Naive thymus-derived CD4-positive, alpha-beta T cell (primary cell): ENCODE data around the gene TAOK1. TPM values are rescaled to one million over a fixed set of nuclear protein-coding genes. Genes with fewer than 3 reads are reported as not detected.

Experiments
- ATAC-seq: fragments of 150-1000 bp; cut with Tn5 transposase; 2 replicates; pipeline ENCODE4 v1.10.0; 2021; ENCODE audit warnings: mild to moderate bottlenecking, moderate library complexity
- CTCF ChIA-PET: fragments of 350-600 bp; sonication (Branson Sonifier 250); formaldehyde crosslinking; loops from one replicate; lab custom pipeline; 2021; ENCODE audit warnings: antibody characterized with exemption; lab: Charles Lee
- POLR2A ChIA-PET: fragments of 350-600 bp; sonication (Branson Sonifier 250); formaldehyde crosslinking; loops from one replicate; lab custom pipeline; 2021; ENCODE audit warnings: antibody characterized with exemption, inconsistent platforms; lab: Charles Lee
- DNase-seq, 9 donors: peaks; one replicate each; pipeline versions ENCODE4 v3.0.0 to v3.0.0-alpha.2; 2020 to 2022; ENCODE audit warnings: mixed read lengths in 1 of 9
- H3K27ac ChIP-seq: one replicate; pipeline ENCODE4 v1.7.0; 2013; ENCODE audit warnings: mild to moderate bottlenecking, low read depth, low read length, moderate library complexity
- H3K27me3 ChIP-seq, 2 donors: one replicate each; pipeline ENCODE4 v1.7.0; 2013; ENCODE audit warnings: low read length in 2 of 2, mild to moderate bottlenecking in 2 of 2, moderate library complexity in 2 of 2; ENCODE audit not compliant: control insufficient read depth in 2 of 2, insufficient read depth in 2 of 2
- H3K36me3 ChIP-seq, 3 experiments: 1 replicate in 2 of 3; 2 replicates in 1 of 3; pipeline ENCODE4 v1.7.0; 2013; ENCODE audit warnings: low read length in 3 of 3, mild to moderate bottlenecking in 3 of 3, moderate library complexity in 1 of 3; ENCODE audit not compliant: insufficient read depth in 3 of 3, control insufficient read depth in 2 of 3
- H3K4me1 ChIP-seq, 2 donors: one replicate each; pipeline ENCODE4 v1.7.0; 2013; ENCODE audit warnings: low read length in 2 of 2, mild to moderate bottlenecking in 2 of 2, moderate library complexity in 1 of 2; ENCODE audit not compliant: control insufficient read depth in 2 of 2, insufficient read depth in 2 of 2
- H3K4me3 ChIP-seq: 2 replicates; pipeline ENCODE4 v1.7.0; 2013; ENCODE audit warnings: mild to moderate bottlenecking, low read length
- H3K9me3 ChIP-seq, 3 experiments: 1 replicate in 2 of 3; 2 replicates in 1 of 3; pipeline ENCODE4 v1.7.0; 2013; ENCODE audit warnings: low read length in 3 of 3; ENCODE audit not compliant: control insufficient read depth in 2 of 3
- H3K27ac Mint-ChIP-seq, 9 donors: one replicate each; pipeline ENCODE4 v1.8.0; 2020 to 2022; ENCODE audit warnings: mixed read lengths in 9 of 9, mild to moderate bottlenecking in 8 of 9, moderate library complexity in 5 of 9, inconsistent platforms in 2 of 9
- H3K27me3 Mint-ChIP-seq, 5 donors: one replicate each; pipeline ENCODE4 v1.8.0; 2021 to 2022; ENCODE audit warnings: mixed read lengths in 5 of 5, mild to moderate bottlenecking in 1 of 5
- H3K36me3 Mint-ChIP-seq, 5 donors: one replicate each; pipeline ENCODE4 v1.8.0; 2020 to 2022; ENCODE audit warnings: mixed read lengths in 5 of 5, mild to moderate bottlenecking in 3 of 5, inconsistent platforms in 1 of 5
- H3K4me1 Mint-ChIP-seq, 7 donors: one replicate each; pipeline ENCODE4 v1.8.0; 2020 to 2022; ENCODE audit warnings: mixed read lengths in 7 of 7, mild to moderate bottlenecking in 3 of 7, inconsistent platforms in 1 of 7
- H3K4me3 Mint-ChIP-seq, 10 donors: one replicate each; pipeline ENCODE4 v1.8.0; 2020 to 2022; ENCODE audit warnings: mild to moderate bottlenecking in 10 of 10, mixed read lengths in 10 of 10, moderate library complexity in 6 of 10, inconsistent platforms in 2 of 10
- H3K9me3 Mint-ChIP-seq, 11 donors: one replicate each; pipeline ENCODE4 v1.8.0; 2020 to 2022; ENCODE audit warnings: mixed read lengths in 11 of 11, mild to moderate bottlenecking in 4 of 11, inconsistent platforms in 1 of 11, moderate library complexity in 1 of 11
- intact Hi-C, 2 donors: fragments of 100-400 bp; cut with micrococcal nuclease; formaldehyde crosslinking; loops; one replicate each; pipeline ENCODE4 v1.15.1; 2023
- polyA plus RNA-seq, 2 donors: library from polyadenylated mRNA; unstranded; fragments of 300-500 nt; fragmentation: Illumina TruSeq; gene quantifications; one replicate each; pipeline ENCODE4 v1.2.3, GENCODE V29; 2021
- total RNA-seq, 6 experiments: library from RNA in 5 of 6; stranded (reverse) in 5 of 6; gene quantifications; 1 replicate in 5 of 6; 2 replicates in 1 of 6; pipeline ENCODE4 v1.2.3 and lab custom pipeline; 2021 to 2026

The TAOK1 gene
- total and polyA plus RNA-seq, 7 experiments from 2014 or later, result 2.2 to 70.1 (median 63.9) TPM

DNA sequence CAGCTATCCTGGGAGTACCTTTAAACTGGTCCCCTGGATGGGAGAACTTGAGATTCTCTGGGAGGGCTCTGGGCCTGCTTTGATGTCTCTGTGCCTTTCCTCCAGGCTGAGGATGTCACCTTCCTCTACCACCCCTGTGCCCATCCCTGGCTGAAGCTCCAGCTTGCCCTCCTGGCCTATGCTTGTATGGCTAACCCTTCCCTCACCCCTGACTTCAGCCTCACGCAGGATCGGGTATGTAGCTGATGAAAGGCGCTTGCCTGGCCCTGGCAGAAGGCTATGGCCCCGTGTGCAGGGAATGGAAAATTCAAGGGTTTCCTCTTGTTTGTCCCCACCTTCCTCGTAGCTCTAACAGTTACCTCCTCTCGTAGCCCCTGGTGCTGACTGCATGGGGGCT, 181.3 kb downstream of the TAOK1 start:
- Mint-ChIP-seq H3K27ac (peak overlapping the region in 1 of 9 donors; percentile 59), H3K36me3 (peaks cover 0 to 8% (median 0%) of the 10 kb centered on the region in 5 donors), H3K9me3 (peaks cover 0 to 3% (median 0%) of the 10 kb centered on the region in 11 donors), H3K4me1 (peaks cover 17 to 21% (median 17%) of the 10 kb centered on the region in 7 donors), H3K27me3 (no peaks in the 10 kb centered on the region), H3K4me3 (no peak overlapping the region)
- Histone ChIP-seq H3K4me1 (peaks cover 3 to 7% of the 10 kb centered on the region in 2 donors), H3K27me3 (no peaks in the 10 kb centered on the region), H3K36me3 (peaks cover 0 to 39% (median 4%) of the 10 kb centered on the region in 3 experiments), H3K4me3 (no peak overlapping the region), H3K27ac (no peak overlapping the region), H3K9me3 (no peaks in the 10 kb centered on the region)
- intact Hi-C loops, result no loop called here
- ChIA-PET POLR2A (interaction anchor here (6.0 kb wide), 1 partner anchor 44 kb away, joined by 59 read pairs; no protein-coding TSS in a partner anchor), CTCF (interaction anchor here (0.6 to 2.9 kb wide), 3 partner anchors 8 to 19 kb away, joined by 3 to 12 read pairs (median 6); no protein-coding TSS in a partner anchor)
- no peak for ATAC-seq
- no peak for DNase-seq

DNA sequence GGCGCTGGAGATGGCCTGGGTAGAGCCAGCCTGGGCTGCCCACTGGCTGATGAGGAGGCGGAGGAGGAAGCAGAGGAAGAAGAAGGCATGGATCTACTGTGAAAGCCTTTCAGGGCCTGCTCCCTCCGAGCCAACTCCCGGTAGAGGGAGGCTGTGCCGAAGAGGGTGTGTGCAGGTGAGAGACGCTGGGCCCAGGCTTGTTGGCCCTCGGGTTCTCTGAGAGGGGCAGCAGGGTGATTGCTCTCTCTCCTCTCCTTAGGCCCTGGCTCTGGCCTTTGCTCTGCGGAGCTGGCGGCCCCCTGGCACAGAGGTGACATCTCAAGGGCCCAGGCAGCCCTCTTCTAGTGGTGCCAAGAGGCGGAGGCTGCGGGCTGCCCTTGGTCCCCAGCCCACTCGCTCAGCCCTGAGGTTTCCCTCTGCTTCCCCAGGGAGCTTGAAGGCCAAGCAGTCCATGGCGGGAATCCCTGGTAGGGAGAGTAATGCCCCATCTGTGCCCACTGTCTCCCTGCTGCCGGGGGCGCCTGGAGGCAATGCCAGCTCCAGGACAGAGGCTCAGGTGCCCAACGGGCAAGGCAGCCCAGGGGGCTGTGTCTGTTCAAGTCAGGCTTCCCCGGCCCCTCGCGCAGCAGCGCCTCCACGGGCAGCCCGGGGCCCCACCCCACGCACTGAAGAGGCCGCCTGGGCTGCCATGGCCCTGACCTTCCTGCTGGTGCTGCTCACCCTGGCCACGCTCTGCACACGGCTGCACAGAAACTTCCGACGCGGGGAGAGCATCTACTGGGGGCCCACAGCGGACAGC, 181.9 kb downstream of the TAOK1 start:
- CTCF ChIA-PET, result interaction anchor here (0.8 to 1.7 kb wide), 2 partner anchors 188 to 203 kb away, joined by 3 to 9 read pairs; no protein-coding TSS in a partner anchor
- intact Hi-C loops, result no loop called here
- DNase-seq, result peak in 1 of 9 donors; percentile 19
- H3K4me3 Mint-ChIP-seq, result no peak overlapping the region
- Histone ChIP-seq H3K36me3 (peaks cover 0 to 45% (median 4%) of the 10 kb centered on the region in 3 experiments), H3K27ac (no peak overlapping the region), H3K4me1 (peaks cover 3 to 7% of the 10 kb centered on the region in 2 donors), H3K27me3 (no peaks in the 10 kb centered on the region), H3K9me3 (no peaks in the 10 kb centered on the region), H3K4me3 (no peak overlapping the region)
- no peak overlapping the region for H3K27ac Mint-ChIP-seq
- no peaks in the 10 kb centered on the region for H3K27me3 Mint-ChIP-seq
- no peak for ATAC-seq
- POLR2A ChIA-PET, result interaction anchor here (0.6 to 1.2 kb wide), 3 partner anchors 10 to 359 kb away, joined by 3 to 5 read pairs (median 3); no protein-coding TSS in a partner anchor
- peaks cover 0 to 3% (median 0%) of the 10 kb centered on the region in 11 donors for H3K9me3 Mint-ChIP-seq
- H3K36me3 Mint-ChIP-seq, result peaks cover 0 to 8% (median 0%) of the 10 kb centered on the region in 5 donors
- H3K4me1 Mint-ChIP-seq, result peaks cover 17 to 21% (median 17%) of the 10 kb centered on the region in 7 donors

DNA sequence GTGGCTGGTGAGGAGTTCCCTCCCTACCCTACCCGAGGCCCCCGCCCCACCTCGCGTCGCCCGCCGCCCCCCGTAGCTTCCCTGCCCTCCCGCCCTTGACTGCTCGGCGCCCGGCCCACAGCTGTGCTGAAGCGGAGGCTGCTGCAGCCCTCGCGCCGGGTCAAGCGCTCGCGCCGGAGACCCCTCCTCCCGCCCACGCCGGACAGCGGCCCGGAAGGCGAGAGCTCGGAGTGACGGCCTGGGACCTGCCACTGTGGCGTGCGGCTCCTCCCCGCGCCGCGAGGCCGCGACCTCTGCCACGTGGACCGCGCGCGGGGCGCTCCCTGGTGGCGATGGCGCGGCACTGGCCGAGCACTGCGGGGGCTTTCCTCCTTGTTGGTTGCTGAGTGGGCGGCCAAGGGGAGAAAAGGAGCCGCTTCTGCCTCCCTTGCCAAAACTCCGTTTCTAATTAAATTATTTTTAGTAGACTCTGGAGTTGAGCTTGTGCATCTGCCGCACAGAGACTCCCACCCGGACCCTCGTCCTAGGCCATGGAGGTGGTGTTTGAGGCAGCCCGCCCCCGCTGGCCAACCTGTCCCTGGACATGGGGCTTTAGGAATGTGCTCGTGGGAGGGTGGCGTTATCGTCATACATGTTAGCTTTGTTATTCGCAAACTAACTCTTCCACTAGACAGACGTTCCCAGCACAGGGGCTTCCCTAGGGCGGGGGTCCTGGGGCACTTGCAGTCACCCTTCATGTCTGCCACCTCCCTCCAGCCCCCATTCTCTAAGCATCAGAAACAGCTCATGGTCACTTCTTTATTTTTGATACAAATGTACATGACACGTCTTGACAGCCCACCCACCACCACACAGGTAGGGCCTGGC, 182.8 kb downstream of the TAOK1 start:
- peak in 5 of 9 donors; percentile 43 to 69 (median 47) for DNase-seq
- Mint-ChIP-seq H3K9me3 (peaks cover 0 to 3% (median 0%) of the 10 kb centered on the region in 11 donors), H3K4me1 (peaks cover 17 to 21% (median 17%) of the 10 kb centered on the region in 7 donors), H3K36me3 (peaks cover 0 to 8% (median 0%) of the 10 kb centered on the region in 5 donors), H3K27me3 (no peaks in the 10 kb centered on the region), H3K4me3 (peak overlapping the region in 1 of 10 donors; percentile 6), H3K27ac (no peak overlapping the region)
- Histone ChIP-seq H3K4me3 (no peak overlapping the region), H3K4me1 (peaks cover 3 to 7% of the 10 kb centered on the region in 2 donors), H3K27me3 (no peaks in the 10 kb centered on the region), H3K36me3 (peaks cover 0 to 54% (median 4%) of the 10 kb centered on the region in 3 experiments), H3K9me3 (no peaks in the 10 kb centered on the region), H3K27ac (no peak overlapping the region)
- ATAC-seq, result peak; percentile 32
- CTCF ChIA-PET, result interaction anchor here (0.8 to 1.7 kb wide), 3 partner anchors 20 to 203 kb away, joined by 3 to 9 read pairs (median 4); partner anchors contain the start of gene ANKRD13B
- POLR2A ChIA-PET, result interaction anchor here (0.6 to 1.8 kb wide), 4 partner anchors 9 to 358 kb away, joined by 3 to 5 read pairs (median 3); no protein-coding TSS in a partner anchor
- intact Hi-C loops, result no loop called here

DNA sequence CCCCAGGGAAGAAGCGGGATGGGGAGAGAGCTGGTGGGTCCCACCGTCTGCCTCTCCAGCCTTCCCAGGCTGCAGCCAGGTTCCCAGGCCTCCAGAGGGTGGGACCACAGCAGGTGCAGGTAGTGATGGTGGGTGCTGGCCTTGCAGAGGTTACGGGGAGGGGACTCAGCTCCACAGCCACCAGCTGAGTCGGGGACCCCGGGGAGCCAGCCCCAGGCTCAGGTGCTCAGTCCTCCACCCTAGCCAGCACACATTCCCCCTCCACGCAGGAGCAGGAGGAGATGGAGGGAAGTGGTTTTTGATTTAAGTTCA, 183.4 kb downstream of the TAOK1 start:
- no peaks in the 10 kb centered on the region for H3K27me3 Mint-ChIP-seq
- Histone ChIP-seq H3K27me3 (no peaks in the 10 kb centered on the region), H3K9me3 (no peaks in the 10 kb centered on the region), H3K4me1 (peaks cover 3 to 7% of the 10 kb centered on the region in 2 donors), H3K4me3 (no peak overlapping the region), H3K27ac (no peak overlapping the region), H3K36me3 (peaks cover 0 to 55% (median 4%) of the 10 kb centered on the region in 3 experiments)
- ChIA-PET CTCF (interaction anchor here (0.9 to 1.7 kb wide), 4 partner anchors 12 to 207 kb away, joined by 3 to 9 read pairs (median 4); partner anchors contain the start of gene ANKRD13B), POLR2A (interaction anchor here (1.0 to 2.5 kb wide), 4 partner anchors 8 to 44 kb away, joined by 3 to 7 read pairs (median 4); no protein-coding TSS in a partner anchor)
- ATAC-seq (no peak), DNase-seq (no peak)
- no peaks in the 10 kb centered on the region for H3K9me3 Mint-ChIP-seq
- intact Hi-C loops, result no loop called here
- H3K4me3 Mint-ChIP-seq, result peak overlapping the region in 1 of 10 donors; percentile 6
- H3K4me1 Mint-ChIP-seq, result peaks cover 17 to 21% (median 17%) of the 10 kb centered on the region in 7 donors
- H3K36me3 Mint-ChIP-seq, result peaks cover 0 to 8% (median 0%) of the 10 kb centered on the region in 5 donors
- H3K27ac Mint-ChIP-seq, result peak overlapping the region in 1 of 9 donors; percentile 19

DNA sequence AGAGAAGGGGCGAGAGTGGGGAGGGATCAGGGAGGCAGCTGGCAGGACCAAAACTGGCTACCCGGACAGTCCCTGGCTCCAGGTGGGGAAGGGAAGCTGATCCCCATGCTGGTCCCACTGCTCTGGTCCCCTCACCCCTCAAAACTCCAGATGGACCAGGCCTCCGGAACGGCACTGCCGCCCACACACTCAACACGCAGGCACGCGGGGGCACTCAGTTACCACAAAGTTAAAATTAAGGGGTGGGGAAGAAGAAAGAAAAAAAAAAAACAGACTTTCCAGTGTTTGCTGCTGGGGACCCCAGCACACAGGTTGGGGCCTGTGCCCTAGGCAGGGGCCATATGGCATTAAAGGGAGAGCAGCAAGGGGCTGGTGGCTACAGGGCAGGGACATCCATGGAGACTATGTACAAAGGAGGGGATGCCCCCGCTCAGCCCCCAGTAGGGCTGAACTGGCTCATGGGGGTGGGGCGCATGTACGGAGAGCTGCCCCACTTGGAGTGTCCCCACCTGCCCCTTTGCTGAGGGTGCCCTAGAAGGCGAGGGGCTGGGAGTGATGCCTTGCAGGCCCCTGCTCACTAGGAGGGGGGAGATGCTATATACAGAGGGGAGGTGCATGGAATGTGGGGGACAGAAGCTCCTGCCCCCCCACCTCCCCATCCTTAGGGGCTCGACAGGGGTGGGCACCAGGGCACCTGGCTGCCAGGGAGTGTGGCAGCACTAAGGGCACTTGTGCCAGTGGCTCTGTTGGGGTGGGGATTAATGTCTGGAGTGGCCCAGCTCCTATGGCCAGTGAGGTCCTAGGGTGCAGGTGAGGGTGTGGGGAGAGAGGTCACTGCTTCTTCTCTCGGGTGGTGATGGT, 183.9 kb downstream of the TAOK1 start:
- ChIA-PET CTCF (interaction anchor here (0.9 to 1.7 kb wide), 5 partner anchors 12 to 207 kb away, joined by 3 to 9 read pairs (median 4); partner anchors contain the start of gene ANKRD13B), POLR2A (interaction anchor here (0.7 to 2.5 kb wide), 3 partner anchors 12 to 44 kb away, joined by 3 to 7 read pairs (median 3); no protein-coding TSS in a partner anchor)
- Mint-ChIP-seq H3K36me3 (peaks cover 0 to 9% (median 0%) of the 10 kb centered on the region in 5 donors), H3K9me3 (no peaks in the 10 kb centered on the region), H3K4me3 (no peak overlapping the region), H3K27me3 (no peaks in the 10 kb centered on the region), H3K27ac (peak overlapping the region in 1 of 9 donors; percentile 65), H3K4me1 (peaks cover 14 to 19% (median 16%) of the 10 kb centered on the region in 7 donors)
- intact Hi-C loops, result no loop called here
- no peak overlapping the region for H3K27ac ChIP-seq
- ATAC-seq (no peak), DNase-seq (no peak)
- H3K4me1 ChIP-seq, result peaks cover 3 to 4% of the 10 kb centered on the region in 2 donors
- no peaks in the 10 kb centered on the region for H3K9me3 ChIP-seq
- H3K27me3 ChIP-seq, result no peaks in the 10 kb centered on the region
- no peak overlapping the region for H3K4me3 ChIP-seq
- H3K36me3 ChIP-seq, result peaks cover 0 to 61% (median 4%) of the 10 kb centered on the region in 3 experiments
